ENCODE data around the gene PRR15. TPM values are rescaled to one million over a fixed set of nuclear protein-coding genes. Genes with fewer than 3 reads are reported as not detected.

Gene PRR15
- total and polyA plus RNA-seq, 2 of the 4 experiments (the other 2 are of a cell fraction), result not detected

DNA sequence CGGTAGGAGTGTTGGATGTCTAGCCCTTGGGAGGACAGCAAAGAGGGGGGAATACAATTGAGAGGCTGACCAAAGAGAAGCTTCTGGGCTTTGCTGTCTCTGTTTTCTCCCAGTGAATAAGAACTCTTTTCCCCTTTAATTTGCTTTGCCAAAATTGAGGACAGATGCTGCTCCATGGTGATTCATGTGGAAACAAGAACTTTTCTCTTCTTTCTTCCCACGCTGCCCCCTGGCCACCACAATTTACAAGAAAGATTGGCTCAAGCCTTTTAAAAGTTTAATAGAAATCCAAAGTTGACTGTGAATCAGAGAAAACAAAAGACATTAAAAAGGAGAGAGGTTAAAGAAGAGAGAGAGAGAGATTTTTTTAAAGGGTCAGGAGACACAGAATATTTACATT lies 49.0 kb downstream of the PRR15 start:
- Histone ChIP-seq H2AK9ac (replicated peaks; ENCODE audit: low read depth, low read length, poor library complexity) (no peak overlapping the region), H3K9me1 (ENCODE audit: insufficient read depth, low read length) (no peaks in the 10 kb centered on the region), H3K4me3 (ENCODE audit: insufficient read depth, low read depth, low read length) (no peak overlapping the region), H3K9ac (ENCODE audit: low read depth, low read length) (no peak overlapping the region), H3K27me3 (ENCODE audit: control insufficient read depth, insufficient read depth, low read length) (no peaks in the 10 kb centered on the region), H3K4ac (ENCODE audit: low read depth, low read length) (no peak overlapping the region), H3K27ac (ENCODE audit: insufficient read depth, low read length) (no peak overlapping the region), H3K4me2 (ENCODE audit: low read depth, low read length) (no peak overlapping the region), H3K79me1 (ENCODE audit: low read depth in 1 of 2, low read length in 2 of 2) (no peaks in the 10 kb centered on the region), H4K8ac (ENCODE audit: low read depth in 2 of 2, low read length in 2 of 2) (no peak overlapping the region), H4K5ac (ENCODE audit: low read depth, low read length) (no peak overlapping the region), H2BK20ac (ENCODE audit: low read depth, low read length) (no peak overlapping the region), H3K9me3 (ENCODE audit: control insufficient read depth, insufficient read depth, low read length) (no peaks in the 10 kb centered on the region), H2BK15ac (ENCODE audit: low read depth, low read length) (no peak overlapping the region), H4K20me1 (ENCODE audit: insufficient read depth, low read length) (no peaks in the 10 kb centered on the region), H2AK5ac (ENCODE audit: low read depth, low read length) (no peak overlapping the region), H3K18ac (ENCODE audit: low read depth, low read length) (no peak overlapping the region), H2AFZ (replicated peaks; ENCODE audit: low read length, poor library complexity) (no peak overlapping the region), H3K14ac (replicated peaks; ENCODE audit: low read depth, low read length) (no peak overlapping the region), H3K4me1 (ENCODE audit: control insufficient read depth, insufficient read depth, low read length) (no peaks in the 10 kb centered on the region), H4K91ac (ENCODE audit: insufficient read depth, low read depth, low read length) (no peak overlapping the region), H2BK120ac (ENCODE audit: low read depth, low read length) (no peak overlapping the region), H3K23ac (ENCODE audit: low read depth, low read length) (no peak overlapping the region), H2BK5ac (ENCODE audit: low read depth, low read length, poor library complexity, severe bottlenecking) (no peak overlapping the region), H3K56ac (ENCODE audit: extremely low read depth, insufficient read depth, low read length) (no peak overlapping the region), H3K36me3 (ENCODE audit: control insufficient read depth, insufficient read depth, low read length) (no peaks in the 10 kb centered on the region)
- DNase-seq (no peak), ATAC-seq (ENCODE audit: low read depth) (no peak)
- ChIA-PET CTCF (no interaction called here), POLR2A (ENCODE audit: unreplicated experiment) (no interaction called here)
- intact Hi-C loops (cut with micrococcal nuclease) (no loop called here), dilution Hi-C loops (cut with HindIII; ENCODE audit: low sequenced_read_pairs, unreplicated experiment) (no loop called here), in situ Hi-C loops (cut with MboI; ENCODE audit: low sequenced_read_pairs) (no loop called here)
- WGBS, 2 experiments (ENCODE audit: extremely low coverage in 2 of 2, insufficient read length in 1 of 2), result no CpG with 5 or more reads among the region's 2 CpGs
- no peak for TF ChIP-seq MAFK (IDR thresholded peaks at IDR 0.05; ENCODE audit: low read depth, low read length)
- TF ChIP-seq, protein P1, sequence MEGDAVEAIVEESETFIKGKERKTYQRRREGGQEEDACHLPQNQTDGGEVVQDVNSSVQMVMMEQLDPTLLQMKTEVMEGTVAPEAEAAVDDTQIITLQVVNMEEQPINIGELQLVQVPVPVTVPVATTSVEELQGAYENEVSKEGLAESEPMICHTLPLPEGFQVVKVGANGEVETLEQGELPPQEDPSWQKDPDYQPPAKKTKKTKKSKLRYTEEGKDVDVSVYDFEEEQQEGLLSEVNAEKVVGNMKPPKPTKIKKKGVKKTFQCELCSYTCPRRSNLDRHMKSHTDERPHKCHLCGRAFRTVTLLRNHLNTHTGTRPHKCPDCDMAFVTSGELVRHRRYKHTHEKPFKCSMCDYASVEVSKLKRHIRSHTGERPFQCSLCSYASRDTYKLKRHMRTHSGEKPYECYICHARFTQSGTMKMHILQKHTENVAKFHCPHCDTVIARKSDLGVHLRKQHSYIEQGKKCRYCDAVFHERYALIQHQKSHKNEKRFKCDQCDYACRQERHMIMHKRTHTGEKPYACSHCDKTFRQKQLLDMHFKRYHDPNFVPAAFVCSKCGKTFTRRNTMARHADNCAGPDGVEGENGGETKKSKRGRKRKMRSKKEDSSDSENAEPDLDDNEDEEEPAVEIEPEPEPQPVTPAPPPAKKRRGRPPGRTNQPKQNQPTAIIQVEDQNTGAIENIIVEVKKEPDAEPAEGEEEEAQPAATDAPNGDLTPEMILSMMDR (conservative IDR thresholded peaks at IDR 0.05; ENCODE audit: low read depth, low read length), result no peak
- TF ChIP-seq, protein P2, sequence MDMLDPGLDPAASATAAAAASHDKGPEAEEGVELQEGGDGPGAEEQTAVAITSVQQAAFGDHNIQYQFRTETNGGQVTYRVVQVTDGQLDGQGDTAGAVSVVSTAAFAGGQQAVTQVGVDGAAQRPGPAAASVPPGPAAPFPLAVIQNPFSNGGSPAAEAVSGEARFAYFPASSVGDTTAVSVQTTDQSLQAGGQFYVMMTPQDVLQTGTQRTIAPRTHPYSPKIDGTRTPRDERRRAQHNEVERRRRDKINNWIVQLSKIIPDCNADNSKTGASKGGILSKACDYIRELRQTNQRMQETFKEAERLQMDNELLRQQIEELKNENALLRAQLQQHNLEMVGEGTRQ (IDR thresholded peaks at IDR 0.05; ENCODE audit: low read depth, low read length), result no peak
- TF ChIP-seq, protein P3, sequence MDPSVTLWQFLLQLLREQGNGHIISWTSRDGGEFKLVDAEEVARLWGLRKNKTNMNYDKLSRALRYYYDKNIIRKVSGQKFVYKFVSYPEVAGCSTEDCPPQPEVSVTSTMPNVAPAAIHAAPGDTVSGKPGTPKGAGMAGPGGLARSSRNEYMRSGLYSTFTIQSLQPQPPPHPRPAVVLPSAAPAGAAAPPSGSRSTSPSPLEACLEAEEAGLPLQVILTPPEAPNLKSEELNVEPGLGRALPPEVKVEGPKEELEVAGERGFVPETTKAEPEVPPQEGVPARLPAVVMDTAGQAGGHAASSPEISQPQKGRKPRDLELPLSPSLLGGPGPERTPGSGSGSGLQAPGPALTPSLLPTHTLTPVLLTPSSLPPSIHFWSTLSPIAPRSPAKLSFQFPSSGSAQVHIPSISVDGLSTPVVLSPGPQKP (IDR thresholded peaks at IDR 0.05; ENCODE audit: borderline replicate concordance, low read depth, low read length), result no peak
- no peak for TF ChIP-seq SMC3 (IDR thresholded peaks at IDR 0.05; ENCODE audit: low read depth, low read length)
- no peak for TF ChIP-seq MAZ (IDR thresholded peaks at IDR 0.05; ENCODE audit: borderline replicate concordance, low read depth, low read length)
- TF ChIP-seq CHD1 (IDR thresholded peaks at IDR 0.05; ENCODE audit: low read depth, low read length), result no peak
- no peak for TF ChIP-seq CEBPB (IDR thresholded peaks at IDR 0.05; ENCODE audit: low read depth, low read length)
- TF ChIP-seq FOS (IDR thresholded peaks at IDR 0.05; ENCODE audit: low read depth, low read length), result no peak
- TF ChIP-seq RAD21 (IDR thresholded peaks at IDR 0.05; ENCODE audit: low read length), result no peak
- no peak for TF ChIP-seq MXI1 (IDR thresholded peaks at IDR 0.05; ENCODE audit: borderline replicate concordance, low read depth, low read length)
- no peak for TF ChIP-seq BHLHE40 (IDR thresholded peaks at IDR 0.05; ENCODE audit: low read depth, low read length)
- no peak for TF ChIP-seq RCOR1 (IDR thresholded peaks at IDR 0.05; ENCODE audit: insufficient replicate concordance, low read length)
- TF ChIP-seq POLR2A (IDR thresholded peaks at IDR 0.05; ENCODE audit: low read depth, low read length), result no peak
- TF ChIP-seq NFE2L2 (IDR thresholded peaks at IDR 0.05; ENCODE audit: low read depth, low read length), result no peak
- TF ChIP-seq RFX5 (IDR thresholded peaks at IDR 0.05; ENCODE audit: low read depth, low read length), result no peak
- no TSS peak for BruUV-seq (replicated peaks)
